HFF-Myc (cell line): ENCODE results near the gene WDFY2.

Experiments used
- DNase-seq: peaks from one replicate; pipeline ENCODE4 v3.0.0-alpha.2; 2011; ENCODE audit warnings: low read depth; ENCODE audit errors: extremely low read depth
- H3K4me3 ChIP-seq: replicated peaks from 2 replicates; pipeline ENCODE4 v1.5.1; 2011; ENCODE audit warnings: low read depth, mild to moderate bottlenecking, control low read depth, low read length
- TF ChIP-seq, protein P1 (sequence below): IDR thresholded peaks from 2 replicates; pipeline ENCODE4 v1.5.1; 2012; ENCODE audit warnings: mild to moderate bottlenecking, low read depth, low read length, control low read depth; ENCODE audit errors: missing control alignments

The WDFY2 gene

DNA sequence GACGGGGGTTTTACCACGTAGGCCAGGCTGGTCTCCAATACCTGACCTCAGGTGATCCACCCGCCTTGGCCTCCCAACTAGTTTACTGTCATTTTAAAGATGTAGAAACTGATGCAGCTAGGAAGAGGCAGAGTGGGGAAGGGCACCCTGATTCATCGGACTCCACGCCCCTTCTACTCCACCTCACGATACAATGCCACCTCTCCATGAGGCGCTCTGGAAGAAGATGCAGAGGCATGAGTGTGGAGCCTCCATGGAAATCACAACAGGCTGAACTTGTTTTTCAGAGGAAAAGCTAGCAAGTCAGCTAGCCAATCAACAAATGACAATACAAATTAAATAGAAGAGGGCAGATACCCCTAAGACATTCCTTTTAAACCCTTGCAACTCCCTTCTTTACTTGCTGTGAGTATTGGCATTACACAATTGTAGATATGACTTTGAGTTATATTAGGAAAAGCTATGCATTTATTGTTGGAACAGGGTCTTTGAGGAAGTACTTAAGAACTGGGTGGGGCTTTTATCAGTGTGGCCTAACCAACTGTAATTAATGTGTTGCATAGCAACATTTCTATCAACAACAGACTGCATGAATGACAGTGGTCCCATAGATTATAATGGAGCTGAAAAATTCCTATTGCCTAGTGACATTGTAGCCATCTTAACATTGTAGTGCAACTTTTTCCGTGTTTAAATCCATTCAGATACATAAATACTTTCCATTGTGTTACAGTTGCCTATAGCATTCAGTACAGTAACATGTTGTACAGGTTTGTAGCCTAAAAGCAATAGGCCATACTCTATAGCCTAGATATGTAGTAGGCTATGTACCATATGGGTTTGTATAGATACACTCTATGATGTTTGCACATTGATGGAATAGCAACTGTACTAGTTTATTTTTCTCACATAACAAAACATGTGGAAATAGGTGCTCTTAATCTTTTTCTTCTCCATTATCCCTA lies 17.6 kb downstream of the WDFY2 start:
- no peak overlapping the region for H3K4me3 ChIP-seq
- DNase-seq = no peak
- TF ChIP-seq, protein P1, sequence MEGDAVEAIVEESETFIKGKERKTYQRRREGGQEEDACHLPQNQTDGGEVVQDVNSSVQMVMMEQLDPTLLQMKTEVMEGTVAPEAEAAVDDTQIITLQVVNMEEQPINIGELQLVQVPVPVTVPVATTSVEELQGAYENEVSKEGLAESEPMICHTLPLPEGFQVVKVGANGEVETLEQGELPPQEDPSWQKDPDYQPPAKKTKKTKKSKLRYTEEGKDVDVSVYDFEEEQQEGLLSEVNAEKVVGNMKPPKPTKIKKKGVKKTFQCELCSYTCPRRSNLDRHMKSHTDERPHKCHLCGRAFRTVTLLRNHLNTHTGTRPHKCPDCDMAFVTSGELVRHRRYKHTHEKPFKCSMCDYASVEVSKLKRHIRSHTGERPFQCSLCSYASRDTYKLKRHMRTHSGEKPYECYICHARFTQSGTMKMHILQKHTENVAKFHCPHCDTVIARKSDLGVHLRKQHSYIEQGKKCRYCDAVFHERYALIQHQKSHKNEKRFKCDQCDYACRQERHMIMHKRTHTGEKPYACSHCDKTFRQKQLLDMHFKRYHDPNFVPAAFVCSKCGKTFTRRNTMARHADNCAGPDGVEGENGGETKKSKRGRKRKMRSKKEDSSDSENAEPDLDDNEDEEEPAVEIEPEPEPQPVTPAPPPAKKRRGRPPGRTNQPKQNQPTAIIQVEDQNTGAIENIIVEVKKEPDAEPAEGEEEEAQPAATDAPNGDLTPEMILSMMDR = no peak

DNA sequence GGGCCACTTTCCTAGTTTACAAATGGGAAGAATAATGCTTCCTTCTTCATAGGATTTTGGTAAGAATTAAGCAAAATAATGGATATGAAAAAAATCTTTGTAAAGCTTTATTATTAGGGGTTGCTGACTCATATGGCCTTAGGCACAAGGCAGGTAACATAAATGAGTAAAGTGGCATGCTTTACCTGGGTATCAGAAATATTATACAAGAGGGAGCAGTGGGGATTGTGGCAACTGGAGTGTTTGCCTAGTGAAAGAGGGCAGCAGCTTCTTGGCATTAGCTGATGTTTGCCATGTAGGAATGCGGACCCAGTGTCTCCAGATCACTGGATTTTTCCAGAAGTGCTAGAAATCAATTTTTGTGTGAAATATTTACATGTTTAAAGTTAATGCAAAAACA lies 19.5 kb downstream of the WDFY2 start:
- no peak overlapping the region for H3K4me3 ChIP-seq
- TF ChIP-seq, protein P1 = no peak
- DNase-seq = no peak

DNA sequence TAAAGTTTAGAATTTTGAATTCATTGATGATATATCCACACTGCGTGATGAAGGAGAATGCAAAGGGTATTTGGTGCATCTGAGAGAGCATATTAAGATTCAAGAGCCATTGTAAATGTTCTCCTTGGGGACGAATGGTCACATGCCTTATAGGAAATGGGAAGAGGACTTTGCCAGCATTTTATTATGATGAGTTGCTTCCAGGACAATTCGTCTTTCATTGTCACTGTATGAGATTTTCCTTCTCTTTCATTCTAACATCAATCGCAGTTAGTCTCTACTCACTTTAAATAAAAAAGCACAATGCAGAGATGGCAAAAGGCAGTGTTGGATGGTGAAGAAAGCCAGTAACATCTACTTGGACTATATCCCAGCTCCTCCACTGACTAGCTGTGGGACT lies 21.4 kb downstream of the WDFY2 start:
- TF ChIP-seq, protein P1 = no peak
- H3K4me3 ChIP-seq = no peak overlapping the region
- DNase-seq = no peak

DNA sequence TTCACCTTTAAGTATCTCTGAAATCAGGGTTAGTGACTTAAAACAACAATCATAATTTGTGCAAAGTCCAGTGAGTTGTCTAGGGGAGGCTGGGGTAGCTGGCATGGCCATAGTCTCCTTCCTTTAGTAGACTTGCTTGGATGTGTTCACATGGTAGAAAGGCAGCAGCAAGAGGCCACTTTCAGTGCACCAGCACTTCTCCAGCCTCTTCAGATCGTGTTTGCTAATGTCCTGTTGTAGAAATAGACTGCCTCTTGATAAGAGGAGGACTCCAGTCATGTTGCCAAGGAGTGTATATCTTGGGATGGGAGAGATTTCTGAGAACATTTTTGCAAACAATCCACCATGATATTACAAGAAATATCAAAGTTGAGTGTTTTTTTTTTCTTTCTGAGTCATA lies 22.9 kb downstream of the WDFY2 start:
- H3K4me3 ChIP-seq = no peak overlapping the region
- DNase-seq = no peak
- TF ChIP-seq, protein P1 = no peak

DNA sequence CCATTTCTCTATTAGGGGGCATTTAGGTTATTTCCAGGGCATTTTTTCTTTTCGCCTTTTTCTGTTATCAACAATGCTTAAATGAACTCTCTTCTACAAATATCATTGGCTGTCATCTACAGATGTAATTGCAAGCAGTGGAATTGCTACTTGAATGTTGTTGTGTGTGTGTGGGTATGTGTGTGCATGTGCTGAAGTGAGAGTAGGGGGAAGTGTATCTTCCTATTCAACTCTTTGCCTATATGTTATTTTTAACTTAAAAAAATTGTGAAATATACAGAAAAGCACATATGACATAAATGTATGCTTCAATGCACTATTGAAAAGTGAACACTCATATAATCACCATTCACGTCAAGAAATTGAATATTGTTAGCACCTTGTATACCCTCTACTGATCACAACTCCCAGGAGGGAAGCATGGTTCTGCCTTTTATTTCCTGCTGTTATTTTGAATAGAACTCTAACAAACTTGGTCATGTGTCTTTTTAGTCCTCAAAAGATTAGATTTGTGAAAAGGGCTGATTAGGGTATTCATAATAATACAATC lies 24.7 kb downstream of the WDFY2 start:
- TF ChIP-seq, protein P1 = no peak
- no peak overlapping the region for H3K4me3 ChIP-seq
- DNase-seq = no peak

DNA sequence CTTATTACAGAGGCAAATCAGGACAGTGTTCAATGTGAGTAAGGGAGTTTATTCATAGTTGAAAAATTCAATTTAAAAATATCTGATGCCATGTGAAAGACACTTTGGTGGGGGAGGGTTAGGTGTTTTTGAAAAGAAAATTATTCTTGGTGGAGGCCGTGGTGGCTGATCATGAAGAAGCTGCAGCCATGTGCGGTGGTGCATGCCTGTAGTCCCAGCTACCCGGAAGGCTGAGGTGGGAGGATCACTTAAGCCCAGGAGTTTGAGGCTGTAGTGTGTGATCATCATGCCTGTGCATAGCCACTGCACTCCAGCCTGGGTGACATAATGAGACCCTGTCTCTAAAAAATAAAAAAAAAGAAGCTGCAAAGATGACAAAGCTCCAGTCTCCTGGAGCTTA lies 28.6 kb downstream of the WDFY2 start:
- H3K4me3 ChIP-seq = no peak overlapping the region
- TF ChIP-seq, protein P1 = no peak
- no peak for DNase-seq
